GM08714 (cell line): ENCODE data around the gene RBMS2.

Source experiments
- H3K4me3 ChIP-seq: fragments of 200-500 bp; sonication (Bioruptor generic); 2 replicates; pipeline ENCODE4 v1.5.1; 2014; ENCODE audit warnings: mild to moderate bottlenecking, low read length, inconsistent platforms
- ZNF274 ChIP-seq: IDR thresholded peaks from 2 replicates; pipeline ENCODE4 v1.6.1; 2012; ENCODE audit warnings: mild to moderate bottlenecking, low read depth, low read length

Gene RBMS2

GRCh38 chr12:56591961-56592360 is 70.3 kb downstream of the RBMS2 start:
- H3K4me3 ChIP-seq: no peak overlapping the region
- no peak for TF ChIP-seq ZNF274

- H3K4me3 ChIP-seq: no peak overlapping the region
- TF ChIP-seq ZNF274: no peak
Measured at GRCh38 chr12:56593909-56594621, 72.4 kb downstream of the RBMS2 start.

DNA sequence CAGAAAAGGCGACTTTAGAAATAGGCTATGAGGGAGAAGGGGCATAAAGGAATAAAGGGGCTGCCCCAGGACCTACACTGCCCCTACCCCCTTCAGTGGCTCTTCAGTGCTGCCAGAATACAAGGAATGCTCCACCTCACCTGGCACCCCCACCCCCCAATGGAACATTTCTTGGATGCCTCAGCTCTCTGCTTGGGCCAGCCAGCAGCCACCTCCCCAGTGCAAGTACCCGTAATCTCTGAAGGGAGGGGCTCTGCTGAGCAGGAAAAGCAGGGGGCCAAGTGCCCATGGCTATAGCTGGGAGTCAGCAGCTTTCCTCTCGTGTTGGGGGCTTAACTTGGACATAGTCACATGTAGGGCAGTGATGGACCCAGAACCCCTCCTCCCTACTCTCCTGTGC is 75.2 kb downstream of the RBMS2 start:
- no peak overlapping the region for H3K4me3 ChIP-seq
- no peak for TF ChIP-seq ZNF274

DNA sequence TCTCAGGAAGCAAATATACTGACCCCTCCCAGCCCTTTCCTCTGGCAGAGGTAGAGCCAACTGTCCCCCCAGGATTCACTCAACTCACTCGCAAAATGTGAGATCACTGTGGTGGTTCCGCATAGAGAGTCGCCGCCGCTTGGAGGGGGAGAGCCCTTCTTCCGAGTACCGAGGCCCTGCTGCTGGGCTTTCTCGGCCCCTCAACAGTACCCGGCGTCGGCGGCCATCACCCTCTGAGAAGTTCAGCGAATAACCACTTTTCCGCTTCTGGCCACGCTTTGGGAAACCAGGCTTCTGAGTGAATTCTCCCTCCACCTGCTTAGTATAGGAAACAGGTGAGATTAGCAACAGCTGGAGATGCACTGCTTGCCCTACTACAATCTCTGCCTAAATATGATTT is 77.4 kb downstream of the RBMS2 start:
- no peak for TF ChIP-seq ZNF274
- H3K4me3 ChIP-seq: no peak overlapping the region

- no peak overlapping the region for H3K4me3 ChIP-seq
- no peak for TF ChIP-seq ZNF274
Measured at GRCh38 chr12:56599797-56600196, 78.2 kb downstream of the RBMS2 start.

DNA sequence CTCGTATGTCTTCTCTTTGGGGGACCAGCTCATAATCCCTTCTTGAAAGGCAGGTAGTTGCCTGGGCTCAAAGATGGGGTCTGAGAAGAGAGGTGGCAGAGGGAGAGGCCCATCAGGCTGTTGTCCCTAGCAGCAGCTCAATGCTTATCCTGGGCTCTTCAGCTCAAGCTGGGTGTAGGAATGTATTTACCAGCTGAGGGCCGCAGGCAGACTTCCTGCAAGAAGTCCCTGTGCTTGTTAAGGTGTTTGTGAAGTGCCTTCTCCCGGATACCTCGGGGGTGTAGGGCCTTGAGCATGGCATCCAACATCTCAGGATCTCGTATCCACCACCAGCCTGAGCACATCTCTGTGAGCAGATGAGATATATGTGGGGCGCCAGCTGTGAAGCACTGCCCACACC is 79.1 kb downstream of the RBMS2 start:
- no peak for TF ChIP-seq ZNF274
- no peak overlapping the region for H3K4me3 ChIP-seq

DNA sequence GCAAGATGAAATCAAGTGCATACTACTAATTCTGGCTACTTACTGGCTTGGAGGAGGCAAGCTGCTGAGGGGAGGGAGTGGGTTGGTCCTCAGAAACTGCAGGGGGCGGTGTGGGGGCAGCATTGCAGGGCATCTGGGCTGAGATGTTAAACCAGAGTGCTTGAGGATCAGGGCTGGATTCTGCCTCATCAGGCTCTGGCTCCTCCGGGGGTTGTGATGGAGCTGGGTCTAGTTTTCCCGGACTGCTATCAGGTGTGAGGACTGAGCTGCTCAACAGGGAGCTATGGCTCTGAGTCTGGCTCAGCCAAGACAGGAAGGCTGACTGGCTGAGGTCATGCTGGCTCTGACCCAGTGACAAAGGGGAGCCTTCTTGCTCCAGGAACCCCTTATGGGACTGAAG is 79.9 kb downstream of the RBMS2 start:
- no peak for TF ChIP-seq ZNF274
- H3K4me3 ChIP-seq: no peak overlapping the region

DNA sequence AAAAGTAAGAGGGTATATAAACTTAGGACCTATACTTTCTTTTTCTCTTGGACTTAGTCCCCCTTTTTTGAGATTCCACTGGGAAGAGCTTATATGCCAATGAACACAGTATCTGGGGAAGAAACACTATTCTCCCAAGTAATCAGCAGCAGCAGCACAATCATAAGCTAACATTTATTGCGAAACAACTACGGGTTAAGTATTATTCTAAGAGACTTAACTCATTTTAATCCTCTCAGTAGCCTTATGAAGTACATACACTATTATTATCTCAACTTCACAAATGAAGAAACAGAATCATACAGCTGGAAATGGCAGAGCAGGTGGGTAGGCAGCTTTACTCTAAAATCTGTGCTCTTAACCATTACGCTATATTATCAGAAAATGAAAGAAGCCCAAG is 80.6 kb downstream of the RBMS2 start:
- TF ChIP-seq ZNF274: no peak
- H3K4me3 ChIP-seq: no peak overlapping the region

DNA sequence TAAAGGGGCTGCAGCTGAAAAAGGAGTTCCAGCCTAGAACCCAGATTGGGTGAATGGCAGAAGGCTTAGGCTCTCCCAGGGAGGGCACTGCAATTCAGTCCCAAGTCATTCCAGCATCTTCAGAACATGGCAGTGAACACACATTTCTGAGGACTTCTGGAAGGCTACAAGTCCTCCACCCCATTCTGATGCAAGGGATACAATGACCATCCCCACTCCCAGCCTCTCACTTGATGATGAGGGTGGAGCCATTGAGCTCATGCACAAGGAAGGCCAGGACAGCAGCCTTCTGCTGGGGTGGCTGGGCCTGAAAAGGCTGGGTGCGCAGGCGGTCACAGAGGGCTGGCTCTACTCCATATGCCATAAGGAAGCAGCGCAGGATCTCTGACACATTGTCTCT is 82.7 kb downstream of the RBMS2 start:
- TF ChIP-seq ZNF274: no peak

GRCh38 chr12:56614627-56615026 is 93.0 kb downstream of the RBMS2 start:
- TF ChIP-seq ZNF274: no peak
- no peak overlapping the region for H3K4me3 ChIP-seq

More for the DNA sequence above, 82.7 kb downstream of the RBMS2 start:
- no peak overlapping the region for H3K4me3 ChIP-seq

DNA sequence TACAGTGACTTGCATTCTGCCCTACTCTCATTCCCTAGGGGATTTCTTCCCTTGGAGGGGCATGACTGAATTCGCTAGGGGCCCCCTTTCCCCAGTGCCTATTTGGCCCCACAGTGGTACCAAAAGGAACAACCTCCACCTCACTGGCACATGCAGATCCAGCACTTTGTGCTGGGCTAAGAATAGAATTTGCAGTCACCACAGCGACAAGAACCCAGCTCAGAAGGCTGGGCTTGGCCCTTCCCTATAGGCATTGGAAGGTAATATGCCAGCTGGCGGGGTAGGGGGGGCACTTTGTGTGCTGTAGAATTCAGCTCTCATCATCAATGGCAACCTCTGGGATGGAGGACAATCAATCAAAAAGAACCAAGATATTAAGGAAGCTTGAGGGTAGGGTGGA is 94.6 kb downstream of the RBMS2 start:
- H3K4me3 ChIP-seq: no peak overlapping the region
- TF ChIP-seq ZNF274: no peak

GRCh38 chr12:56616925-56617324 is 95.3 kb downstream of the RBMS2 start:
- TF ChIP-seq ZNF274: no peak
- no peak overlapping the region for H3K4me3 ChIP-seq

DNA sequence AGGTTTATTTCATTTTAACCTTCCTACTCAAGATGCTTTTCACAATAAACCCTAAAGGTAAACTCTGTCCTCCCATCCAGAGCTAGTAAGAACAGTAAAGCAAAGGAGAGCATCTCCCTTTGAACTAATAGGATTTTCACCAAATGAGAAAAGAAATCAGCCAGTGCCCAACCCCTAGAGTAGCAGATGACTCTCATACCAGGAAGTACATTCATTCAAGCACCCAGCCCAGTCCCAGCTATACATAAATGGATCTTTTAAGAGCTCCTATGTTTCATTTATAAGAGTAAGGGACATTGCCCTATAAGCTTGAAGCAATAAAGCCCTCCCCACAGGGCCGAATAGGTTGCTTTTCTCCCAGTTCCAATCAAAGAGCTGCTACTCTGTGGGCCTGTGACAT is 100.9 kb downstream of the RBMS2 start:
- TF ChIP-seq ZNF274: no peak
- H3K4me3 ChIP-seq: no peak overlapping the region

- no peak for TF ChIP-seq ZNF274
- H3K4me3 ChIP-seq: no peak overlapping the region
Measured at GRCh38 chr12:56626701-56627100, 105.1 kb downstream of the RBMS2 start.

- peak overlapping the region; percentile 79 for H3K4me3 ChIP-seq
- TF ChIP-seq ZNF274: no peak
Measured at GRCh38 chr12:56628671-56629458, 107.2 kb downstream of the RBMS2 start.

GRCh38 chr12:56629459-56630179 is 108.0 kb downstream of the RBMS2 start:
- TF ChIP-seq ZNF274: no peak
- peak overlapping the region; percentile 79 for H3K4me3 ChIP-seq
